Measurements from ENCODE around the gene DAPK2.
"Not testable (repeated sequence)": the region's sequence is repeated elsewhere in the genome, so short reads cannot be mapped to it uniquely, and the experiment has no call there.

The DAPK2 gene

DNA sequence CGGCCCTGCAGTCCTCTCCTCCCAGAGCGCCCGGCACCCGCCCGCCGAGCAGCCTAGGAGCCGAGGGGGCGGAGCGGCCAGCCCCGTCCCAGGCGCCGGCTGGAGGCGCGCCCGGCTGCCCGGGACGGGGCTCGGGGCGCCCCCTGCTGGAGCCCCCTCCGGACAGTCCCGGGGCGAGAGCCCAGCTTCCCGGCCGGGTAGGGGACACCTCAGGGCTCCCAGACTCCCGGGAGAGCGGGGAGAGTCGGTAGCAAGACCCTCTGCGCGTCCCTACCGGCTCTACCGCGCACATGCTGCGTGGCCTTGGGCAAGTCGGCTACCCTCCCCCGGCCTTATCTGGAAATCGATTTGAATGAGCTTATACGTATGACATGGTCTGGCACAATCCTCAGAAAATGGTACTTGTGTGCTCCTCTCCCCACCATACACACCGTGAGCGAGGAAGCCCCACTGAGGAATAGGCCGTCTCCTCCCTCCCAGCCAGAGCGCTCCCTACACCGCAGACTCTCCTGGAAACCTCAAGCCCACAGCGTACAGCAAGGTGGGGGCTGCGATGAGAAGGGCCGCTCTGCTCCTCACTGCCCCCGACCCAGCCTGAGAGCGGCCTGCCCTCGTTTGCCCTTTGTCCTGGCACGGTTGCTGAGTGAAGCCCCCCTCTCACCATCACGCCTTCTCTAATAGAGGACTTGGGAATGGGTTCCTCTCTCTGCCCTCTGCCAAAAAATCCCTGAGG, at the start of gene DAPK2:
Gene DAPK2 (minus strand): TSS at position 65 of the 733 bp plus-strand sequence. CDS start 6,224 bp downstream, outside the sequence.
- peak; percentile 58 for DNase-seq (ENCODE audit: low spot score)

DNA sequence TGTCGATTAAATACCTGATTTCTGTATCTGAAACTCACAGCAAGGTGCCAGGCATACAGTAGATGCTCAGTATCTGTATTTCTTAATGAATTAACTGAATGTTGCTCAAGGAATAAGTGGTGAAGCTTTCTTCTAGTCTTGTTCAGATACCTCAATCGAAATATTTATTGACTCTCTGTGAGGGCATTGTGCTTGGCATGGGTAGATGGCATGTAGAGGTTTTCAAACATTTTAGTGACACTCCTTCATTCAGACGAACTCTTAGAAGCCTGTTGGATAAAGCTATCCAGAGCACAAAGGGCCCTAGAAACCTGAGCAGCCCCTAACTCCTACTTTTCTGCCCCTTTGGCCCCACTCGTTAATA, 49.1 kb upstream of the DAPK2 start:
- DNase-seq (ENCODE audit: low spot score), result no peak

DNA sequence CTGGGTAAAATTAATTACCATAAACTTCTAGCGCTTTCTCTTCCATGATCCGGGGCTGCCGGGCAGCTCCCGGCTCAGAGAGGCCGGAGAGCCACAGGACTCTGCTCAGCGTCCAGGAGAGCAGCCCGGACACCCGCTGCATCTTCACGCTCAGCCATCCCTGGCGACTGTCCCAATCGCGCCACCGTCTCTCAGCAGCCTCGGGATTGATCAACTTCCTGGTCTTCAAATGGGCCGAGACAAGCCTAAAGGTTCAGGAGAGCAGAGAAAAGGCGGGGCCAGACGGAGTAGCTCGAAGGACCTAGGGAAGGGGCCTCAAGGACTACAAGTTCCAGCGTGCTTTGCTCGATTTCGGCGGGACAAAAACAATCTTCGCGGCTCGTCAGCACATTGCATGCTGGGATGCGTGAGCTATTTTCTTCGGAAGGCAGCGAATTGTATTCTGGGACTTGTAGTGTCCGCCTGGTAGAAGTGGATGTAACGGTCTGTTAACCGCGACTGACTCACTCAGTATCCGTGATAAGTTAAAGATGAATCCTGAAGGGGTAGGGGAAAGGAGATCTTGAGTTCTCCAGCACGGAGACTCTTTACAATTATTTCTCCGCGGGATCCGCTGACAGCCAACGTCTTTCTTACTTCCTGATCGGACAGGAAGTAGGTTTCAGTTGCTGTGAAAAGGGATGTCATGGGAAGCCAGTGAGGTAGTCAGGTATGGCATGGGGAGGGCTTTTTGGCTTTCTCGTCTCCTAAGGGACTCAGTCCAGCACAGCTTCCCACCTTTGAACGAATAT, 47.5 kb upstream of the DAPK2 start, which contains the start of gene CIAO2A:
Gene CIAO2A (minus strand): TSS at position 212 of the 791 bp plus-strand sequence. CDS start 70 bp downstream, at position 142.
- peak; percentile 99 for DNase-seq (ENCODE audit: low spot score)

DNA sequence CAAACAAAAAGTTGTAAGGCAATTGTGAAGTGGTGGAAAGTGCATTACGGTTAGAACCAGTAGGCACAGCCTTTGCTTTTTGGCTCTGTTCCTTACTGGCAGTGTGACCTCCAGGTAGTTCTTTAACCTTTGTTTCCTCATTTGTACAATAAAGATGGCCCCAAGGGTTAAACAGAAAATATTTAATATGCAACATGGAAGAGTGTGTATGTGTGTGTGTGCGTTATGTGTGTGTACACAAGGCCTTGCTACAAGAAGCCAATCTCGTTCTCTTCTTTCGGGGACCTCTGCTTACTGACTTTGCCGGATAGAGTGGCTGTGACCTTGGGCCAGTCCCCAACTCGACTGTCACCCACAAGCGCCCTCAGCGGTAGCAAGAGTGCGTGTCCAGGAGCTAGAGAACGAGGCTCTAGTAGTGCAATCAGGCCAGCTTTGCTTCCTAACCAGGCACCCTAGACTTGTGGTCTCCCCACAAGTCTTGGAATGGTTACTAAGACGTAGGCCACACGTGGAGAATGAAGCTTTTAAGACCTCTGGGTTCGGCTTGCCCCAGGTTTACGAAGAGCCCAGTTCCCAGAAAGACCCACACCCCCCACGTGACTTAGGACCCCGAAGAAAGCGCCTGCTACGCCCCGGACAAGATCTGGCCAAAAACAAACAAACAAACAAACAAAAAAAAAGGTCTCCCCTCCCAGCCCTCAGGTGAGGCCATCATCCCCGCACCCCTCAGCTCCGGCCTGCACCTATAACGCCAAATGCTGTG, 46.8 kb upstream of the DAPK2 start:
- peak; percentile 83 for DNase-seq (ENCODE audit: low spot score)

DNA sequence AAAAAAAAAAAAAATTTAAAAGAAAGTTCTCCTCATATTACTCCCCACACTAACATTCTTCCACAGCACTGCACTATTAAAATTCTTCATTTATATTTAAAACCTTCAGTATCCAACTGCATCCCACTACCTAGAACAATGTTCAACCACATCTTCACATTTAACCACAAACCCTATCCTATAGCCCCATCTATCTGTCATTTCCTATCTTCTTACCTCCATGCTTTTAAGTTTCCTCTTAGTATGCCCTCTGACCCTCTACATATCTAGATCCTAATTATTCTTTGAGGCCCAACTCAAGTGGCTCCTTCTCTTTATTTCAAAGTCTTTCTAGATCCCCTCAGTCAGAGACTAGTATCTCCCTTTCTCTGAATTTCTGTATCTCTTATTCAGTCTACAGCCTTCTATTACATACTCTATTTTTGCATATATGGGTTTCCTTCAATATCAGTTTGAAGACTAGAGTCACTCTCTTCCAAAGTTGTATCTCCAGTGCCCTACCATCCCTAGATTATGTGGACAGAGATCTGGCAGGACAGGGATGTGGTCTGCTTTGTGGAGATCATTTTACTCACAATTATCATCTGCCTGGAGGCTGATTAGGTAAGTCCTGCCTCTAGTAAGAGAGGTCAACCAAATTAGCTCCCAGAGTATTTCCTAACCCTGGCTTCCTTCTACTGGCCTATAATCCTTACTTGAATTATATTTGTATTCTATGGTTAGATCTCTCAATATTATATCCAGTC, 46.0 kb upstream of the DAPK2 start:
- peak; percentile 64 for DNase-seq (ENCODE audit: low spot score)

DNA sequence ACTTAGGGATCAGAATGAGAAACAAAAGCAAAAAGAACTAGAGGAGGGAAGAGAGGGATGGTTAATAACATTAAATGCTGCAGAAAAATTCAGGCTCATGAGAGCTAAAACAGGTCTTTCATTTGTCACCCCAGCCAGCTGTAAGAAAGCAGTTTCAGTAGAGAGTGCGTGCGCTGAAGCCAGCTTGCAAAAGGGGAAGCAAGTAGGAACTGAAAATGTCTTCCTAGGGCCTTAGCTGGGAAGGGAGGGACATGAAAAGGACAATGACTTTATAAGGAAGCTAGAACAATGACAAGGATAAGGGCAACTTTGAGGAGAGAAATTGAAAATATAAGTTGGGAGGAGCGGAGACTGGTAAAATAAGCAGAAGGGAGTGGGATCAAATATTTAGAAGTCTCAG, 44.2 kb upstream of the DAPK2 start:
- DNase-seq (ENCODE audit: low spot score), result no peak

DNA sequence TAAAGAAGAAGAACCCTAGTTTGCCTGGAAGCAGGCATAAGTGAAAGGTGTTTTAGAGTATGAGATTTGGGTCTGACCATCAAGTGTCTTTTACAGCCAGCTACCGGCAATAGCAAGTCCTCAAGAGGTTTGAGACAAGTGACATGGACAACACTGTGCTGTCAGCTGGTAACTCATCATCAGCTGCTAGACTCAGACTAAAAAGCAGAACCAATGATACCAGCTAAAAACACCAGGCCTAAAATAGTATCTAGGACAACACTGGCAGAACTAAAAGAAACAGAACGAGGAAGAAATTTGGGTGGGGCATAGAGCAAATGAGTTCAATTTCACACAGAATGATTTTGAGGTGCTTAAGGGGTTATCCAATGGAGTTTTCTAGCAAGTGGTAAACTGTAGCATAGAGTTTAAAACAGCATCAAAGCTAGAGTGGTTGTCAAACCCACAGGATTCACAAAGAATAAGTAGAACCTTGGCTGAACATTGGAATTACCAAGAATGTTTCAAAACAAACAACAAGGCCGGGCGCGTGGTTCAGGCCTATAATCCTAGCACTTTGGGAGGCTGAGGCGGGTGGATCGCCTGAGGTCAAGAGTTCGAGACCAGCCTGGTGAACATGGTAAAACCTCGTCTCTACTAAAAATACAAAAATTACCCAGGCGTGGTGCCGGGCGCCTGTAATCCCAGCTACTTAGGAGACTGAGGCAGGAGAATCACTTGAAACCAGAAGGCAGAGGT, 43.4 kb upstream of the DAPK2 start:
- no peak for DNase-seq (ENCODE audit: low spot score)

DNA sequence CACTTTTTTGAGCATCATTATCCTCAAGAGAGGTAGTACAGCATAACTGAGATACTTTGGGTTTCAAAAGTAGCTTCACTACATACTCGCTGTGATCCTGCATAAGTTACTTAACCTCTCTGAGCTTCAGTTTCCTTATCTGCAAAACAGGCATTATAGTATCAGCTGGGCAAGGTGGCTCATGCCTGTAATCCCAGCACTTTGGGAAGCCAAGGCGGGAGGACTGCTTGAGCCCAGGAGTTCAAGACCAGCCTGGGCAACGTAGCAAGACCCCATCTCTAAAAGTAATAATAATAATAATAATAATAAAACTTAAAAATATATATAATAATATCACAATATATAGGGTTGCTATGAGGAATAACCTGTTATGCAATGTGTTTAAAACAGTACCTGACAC, 36.5 kb upstream of the DAPK2 start:
- DNase-seq (ENCODE audit: low spot score), result no peak

DNA sequence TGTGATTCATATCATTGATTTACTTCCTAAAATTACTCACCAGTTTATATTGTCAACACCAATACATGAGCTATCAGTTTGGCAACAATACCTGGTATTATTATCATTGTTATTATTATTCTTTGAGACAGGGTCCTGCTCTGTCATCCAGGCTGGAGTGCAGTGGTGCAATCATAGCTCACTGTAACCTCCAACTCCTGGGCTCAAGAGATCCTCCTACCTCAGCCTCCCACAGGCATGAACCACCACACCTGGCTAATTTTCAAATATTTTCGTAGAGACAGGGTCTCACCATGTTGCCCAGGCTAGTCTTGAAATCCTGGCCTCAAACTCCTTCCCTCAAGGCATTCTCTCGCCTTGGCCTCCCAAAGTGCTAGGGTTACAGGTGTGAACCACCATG, 27.2 kb upstream of the DAPK2 start:
- DNase-seq (ENCODE audit: low spot score), result not testable (repeated sequence)

DNA sequence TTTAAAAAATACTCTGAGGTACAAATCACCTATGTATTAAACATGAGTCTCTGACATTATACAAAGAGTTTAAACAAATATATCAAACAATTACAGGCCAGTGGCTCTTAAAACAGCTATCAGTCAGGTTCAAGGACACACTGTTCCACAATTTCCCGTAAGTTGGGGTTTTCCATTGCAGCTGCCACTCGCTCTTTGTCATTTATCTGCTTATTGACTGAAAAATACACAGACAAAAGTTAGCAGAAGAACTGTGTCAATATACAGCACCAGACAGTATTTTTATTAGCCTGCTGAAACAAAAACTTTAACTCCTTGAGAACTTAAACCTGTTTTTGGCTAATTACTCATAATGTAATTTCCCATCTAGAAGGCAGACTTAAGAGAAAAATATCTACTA, 26.5 kb upstream of the DAPK2 start:
- no peak for DNase-seq (ENCODE audit: low spot score)

DNA sequence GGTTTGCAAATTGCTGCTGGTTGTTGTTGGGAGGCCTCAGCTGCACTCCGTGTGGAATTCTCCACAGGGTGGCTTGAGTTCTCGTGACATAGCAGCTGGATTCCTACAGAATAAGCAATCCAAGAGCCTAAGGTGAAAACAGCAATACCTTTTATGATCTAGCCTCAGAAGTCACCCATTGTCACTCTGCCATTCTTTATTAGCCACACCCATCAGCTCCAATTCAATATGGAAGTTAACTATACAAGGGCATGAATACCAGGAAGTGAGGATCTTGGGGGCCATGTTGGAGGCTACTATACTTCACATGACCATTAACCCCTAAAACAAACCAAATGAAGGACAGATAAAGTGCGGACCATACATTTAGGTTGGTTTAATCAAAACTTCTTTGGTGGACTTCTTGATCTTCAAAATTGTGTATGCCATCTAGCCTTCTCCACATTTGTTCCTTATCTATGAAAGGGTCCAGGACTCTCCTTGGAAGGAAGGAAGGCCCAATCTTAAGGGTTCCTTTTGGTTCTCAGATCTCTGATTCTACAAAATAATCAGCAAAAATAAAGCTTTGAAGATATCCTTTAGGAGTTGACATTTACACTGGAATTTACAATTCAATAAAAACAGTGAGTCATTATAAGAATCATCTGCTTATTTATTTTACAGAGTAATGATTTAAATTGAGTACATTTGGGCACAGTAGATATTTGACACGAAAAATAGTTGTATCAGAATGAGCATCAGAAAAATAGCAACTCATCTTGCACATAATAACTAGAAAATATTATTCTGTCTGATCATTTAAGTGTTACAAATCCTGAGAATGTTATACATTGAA, 25.9 kb upstream of the DAPK2 start:
- no peak for DNase-seq (ENCODE audit: low spot score)

DNA sequence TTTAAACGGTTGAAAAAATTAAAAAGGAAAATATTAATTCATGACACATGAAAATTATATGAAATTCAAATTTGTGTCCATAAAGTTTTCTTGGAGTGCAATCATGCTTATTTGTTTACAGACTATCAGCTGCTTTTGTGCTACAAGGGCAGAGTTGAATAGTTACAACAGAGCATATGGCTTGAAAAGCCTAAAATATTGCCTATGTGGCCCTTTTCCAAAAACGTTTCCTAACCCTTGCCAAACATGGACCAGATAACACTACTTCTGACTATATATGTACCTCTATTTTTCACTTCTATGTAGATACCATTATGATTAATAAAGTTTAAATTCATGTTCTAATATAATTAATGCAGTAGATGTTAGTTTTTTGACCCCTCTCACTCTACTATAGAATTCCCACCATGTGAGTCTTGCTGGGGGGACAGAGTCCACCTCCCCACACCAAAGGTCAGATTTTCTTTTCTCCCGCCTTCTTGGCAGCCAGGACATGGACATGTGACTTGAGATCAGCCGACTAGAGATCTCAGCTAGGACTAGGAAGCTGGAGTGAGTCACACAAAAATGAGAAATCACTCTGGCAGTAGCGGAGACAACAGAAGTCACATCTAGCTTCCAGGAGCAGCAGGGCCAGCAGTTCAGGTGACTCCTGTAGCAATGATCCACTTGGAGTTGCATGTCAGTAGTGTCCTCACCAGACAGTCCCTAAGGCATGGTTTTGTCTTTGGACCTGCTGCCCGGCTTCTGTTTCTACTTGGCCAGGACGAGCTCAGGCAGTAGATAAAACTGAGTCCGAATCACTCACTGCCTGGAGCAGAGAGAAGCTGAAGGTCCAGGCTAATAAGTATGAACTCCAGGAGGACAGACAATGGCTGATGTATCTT, 24.9 kb upstream of the DAPK2 start:
- DNase-seq (ENCODE audit: low spot score), result no peak

DNA sequence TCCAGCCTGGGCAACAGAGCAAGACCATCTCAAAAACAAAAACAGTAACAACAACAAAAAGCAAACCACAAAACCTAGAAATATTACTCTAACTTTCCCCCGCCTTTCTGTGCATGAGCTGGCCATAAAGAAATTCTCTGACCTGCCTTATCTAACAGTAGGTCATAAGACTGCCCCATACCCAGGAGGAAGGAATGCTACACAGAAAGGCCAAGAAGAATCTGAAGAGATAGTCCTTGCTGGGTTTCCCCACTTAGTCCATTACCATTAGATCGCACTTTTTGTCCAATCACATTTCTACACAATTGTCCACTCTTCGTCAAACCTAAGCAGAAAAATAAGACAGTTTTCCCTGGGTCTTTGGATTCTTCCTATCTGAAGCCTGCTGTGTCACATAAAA, 23.8 kb upstream of the DAPK2 start:
- DNase-seq (ENCODE audit: low spot score), result no peak

DNA sequence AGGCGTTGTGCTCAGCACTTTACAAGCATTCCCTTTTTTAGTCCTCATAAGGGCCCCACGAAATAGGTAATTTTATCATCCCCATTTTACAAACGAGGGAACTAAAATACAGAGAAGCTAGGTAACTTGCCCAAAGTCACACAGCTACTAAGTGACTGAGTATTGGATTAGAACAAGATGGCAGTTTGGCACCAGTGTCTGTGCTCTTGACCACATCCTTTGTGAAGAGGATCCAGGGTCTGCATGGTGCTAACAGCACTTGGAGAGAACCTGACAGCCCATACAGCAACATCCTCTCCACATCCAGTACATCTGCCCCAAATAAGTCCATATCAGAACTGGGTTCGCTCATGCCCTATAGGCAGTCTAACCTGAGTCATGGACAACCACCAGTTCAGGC, 21.8 kb upstream of the DAPK2 start:
- no peak for DNase-seq (ENCODE audit: low spot score)

DNA sequence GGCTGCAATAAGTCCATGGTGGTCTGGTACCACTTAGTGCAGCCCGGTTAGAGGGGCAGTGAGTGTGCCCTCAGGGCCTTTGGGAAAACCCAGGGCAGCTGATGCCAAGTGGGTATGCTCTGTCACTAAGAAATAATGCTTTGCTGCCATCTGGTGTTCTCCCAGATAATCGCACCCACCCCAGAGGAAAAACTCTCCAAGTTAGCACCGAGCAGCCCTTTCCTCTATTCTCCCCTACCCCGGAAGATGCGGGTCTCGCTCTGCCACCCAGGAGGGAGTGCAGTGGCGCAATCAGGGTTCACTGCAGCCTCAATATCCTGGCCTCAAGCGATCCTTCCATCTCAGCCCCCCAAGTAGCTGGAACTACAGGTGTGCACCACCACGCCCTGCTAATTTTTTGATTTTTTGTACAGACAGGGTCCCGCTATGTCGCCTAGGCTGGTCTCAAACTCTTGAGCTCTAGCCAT, 21.3 kb upstream of the DAPK2 start:
- peak; percentile 78 for DNase-seq (ENCODE audit: low spot score)

DNA sequence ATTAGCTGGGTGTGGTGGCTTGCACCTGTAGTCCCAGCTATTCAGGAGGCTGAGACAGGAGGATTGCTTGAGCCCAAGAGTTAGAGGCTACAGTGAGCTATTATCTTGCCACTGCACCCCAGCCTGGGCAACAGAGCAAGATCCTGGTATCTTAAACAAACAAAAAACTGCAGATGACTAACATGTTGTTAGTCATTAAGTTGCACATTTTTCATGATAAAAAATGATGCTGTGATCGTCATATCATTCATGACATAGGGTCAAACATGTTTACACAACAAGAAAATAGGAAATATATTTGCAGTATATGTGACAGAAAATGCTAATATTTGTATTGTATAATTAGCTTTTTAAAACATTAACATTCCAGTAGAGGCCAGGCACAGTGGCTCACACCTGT, 20.2 kb upstream of the DAPK2 start:
- no peak for DNase-seq (ENCODE audit: low spot score)

DNA sequence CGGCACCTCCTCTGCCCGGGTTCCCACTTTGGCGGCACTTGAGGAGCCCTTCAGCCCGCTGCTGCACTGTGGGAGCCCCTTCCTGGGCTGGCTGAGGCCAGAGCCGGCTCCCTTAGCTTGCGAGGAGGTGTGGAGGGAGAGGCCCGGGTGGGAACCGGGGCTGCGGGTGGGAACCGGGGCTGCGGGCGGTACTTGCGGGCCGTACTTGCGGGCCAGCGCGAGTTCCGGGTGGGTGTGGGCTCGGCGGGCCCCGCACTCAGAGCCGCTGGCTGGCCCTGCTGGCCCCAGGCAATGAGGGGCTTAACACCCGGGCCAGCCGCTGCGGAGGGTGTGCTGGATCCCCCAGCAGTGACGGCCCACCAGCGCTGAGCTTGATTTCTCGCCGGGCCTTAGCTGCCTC, 14.4 kb upstream of the DAPK2 start:
- DNase-seq (ENCODE audit: low spot score), result no peak

DNA sequence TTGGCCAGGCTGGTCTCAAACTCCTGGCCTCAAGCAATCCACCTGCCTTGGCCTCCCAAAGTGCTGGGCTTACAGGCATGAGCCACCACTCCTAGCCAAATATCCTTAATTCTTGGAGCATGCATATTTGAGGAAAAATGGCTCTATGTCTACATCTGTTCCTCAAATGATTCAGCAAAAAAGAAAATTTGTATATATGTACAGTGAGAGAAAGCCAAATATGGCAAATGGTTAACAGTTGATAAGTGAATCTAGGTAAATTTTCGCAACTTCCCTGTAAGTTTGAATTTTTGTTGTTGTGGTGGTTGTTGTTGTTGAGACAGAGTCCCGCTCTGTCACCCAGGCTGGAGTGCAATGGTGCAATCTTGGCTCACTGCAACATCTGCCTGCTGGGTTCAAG, 12.8 kb upstream of the DAPK2 start:
- DNase-seq (ENCODE audit: low spot score), result not testable (repeated sequence)

DNA sequence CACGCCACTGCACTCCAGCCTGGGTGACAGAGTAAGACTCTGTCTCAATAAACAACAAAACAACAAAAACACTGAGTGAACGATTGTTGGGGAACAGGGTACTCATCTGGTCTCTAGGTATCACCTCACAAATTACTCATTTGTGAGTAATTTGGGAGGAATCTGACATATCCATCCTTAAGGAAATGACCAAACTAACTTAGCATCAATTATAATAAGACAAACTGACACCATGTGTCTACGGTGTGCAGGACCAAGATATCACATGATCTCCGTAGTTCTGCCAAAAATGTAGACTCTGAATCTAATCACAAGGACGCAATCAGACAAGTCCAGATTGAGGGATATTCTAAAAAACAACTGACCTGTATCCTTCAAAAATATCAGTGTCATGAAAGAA, 12.0 kb upstream of the DAPK2 start:
- no peak for DNase-seq (ENCODE audit: low spot score)

Measured in hematopoietic multipotent progenitor cell treated with erythropoietin and hydrocortisone succinate and interleukin-3 and kit ligand, for 17 days (in vitro differentiated cells).